NCI-H2171 treated with DMSO at 0.1 percent for 48 hours (cell line): Measurements from ENCODE around the gene RFXAP.
"Not testable (repeated sequence)": the region's sequence is repeated elsewhere in the genome, so short reads cannot be mapped to it uniquely, and the experiment has no call there.

ENCODE experiments used
- DNase-seq: peaks from one replicate; lab custom pipeline; 2025; lab: John Stamatoyannopoulos, UW

The RFXAP gene, protein sequence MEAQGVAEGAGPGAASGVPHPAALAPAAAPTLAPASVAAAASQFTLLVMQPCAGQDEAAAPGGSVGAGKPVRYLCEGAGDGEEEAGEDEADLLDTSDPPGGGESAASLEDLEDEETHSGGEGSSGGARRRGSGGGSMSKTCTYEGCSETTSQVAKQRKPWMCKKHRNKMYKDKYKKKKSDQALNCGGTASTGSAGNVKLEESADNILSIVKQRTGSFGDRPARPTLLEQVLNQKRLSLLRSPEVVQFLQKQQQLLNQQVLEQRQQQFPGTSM

DNA sequence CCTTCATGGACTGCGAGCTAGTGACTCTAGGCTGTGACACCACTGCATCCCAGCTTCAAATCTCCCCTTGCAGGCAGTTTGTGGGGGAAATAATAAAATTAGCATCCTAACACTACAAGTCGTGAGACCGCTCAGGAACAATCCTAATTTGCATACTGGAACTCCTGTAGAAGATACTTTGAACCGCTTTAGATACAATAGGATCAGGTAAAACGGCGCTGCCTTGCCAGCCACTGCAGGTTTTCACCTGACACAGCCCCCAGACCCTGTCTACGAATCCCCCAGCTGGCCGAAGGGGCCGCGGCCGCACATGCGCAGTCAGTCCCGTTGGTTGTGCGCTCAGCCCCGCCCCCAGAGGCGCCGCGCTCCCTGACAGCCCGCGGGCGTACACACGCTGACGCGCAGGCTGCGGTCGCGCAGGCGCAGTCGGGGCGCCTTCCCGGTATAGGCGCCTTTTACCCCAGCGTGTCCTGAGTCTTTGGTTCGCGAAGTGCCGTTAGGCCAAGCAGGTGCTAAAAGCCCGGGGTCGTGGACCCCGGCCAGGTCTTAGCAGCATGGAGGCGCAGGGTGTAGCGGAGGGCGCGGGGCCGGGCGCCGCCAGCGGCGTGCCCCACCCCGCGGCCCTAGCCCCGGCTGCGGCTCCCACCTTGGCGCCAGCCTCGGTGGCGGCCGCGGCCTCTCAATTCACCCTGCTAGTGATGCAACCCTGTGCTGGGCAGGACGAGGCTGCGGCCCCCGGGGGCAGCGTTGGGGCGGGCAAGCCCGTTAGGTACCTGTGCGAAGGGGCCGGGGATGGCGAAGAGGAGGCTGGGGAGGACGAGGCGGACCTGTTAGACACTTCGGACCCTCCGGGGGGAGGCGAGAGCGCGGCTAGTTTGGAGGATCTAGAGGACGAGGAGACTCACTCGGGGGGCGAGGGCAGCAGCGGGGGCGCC lies at the start of gene RFXAP:
Gene RFXAP, plus strand, starts transcription at position 419 of the 935 bp plus-strand sequence. Its CDS starts 136 bp downstream, at position 555.
- peak; percentile 64 for DNase-seq

DNA sequence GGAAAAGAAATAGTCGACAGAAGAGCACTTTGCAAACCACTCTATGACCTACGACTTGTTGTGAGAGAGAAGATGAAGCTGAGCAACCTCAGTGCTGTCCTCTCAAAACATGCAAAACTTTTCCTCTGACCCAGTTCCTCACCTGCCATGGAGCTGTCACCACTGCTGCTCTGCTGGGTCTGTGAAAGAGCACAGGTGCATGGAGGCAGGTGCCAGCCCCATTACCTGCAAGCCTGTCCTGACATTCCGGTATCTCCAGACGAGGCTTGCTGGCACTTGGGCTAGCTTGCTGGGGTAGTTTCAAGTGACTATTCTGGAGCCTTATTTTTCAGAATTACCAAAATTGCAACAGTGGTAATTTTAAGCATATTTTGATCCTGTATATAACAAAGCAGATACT lies 49.5 kb upstream of the RFXAP start:
- DNase-seq, result no peak

DNA sequence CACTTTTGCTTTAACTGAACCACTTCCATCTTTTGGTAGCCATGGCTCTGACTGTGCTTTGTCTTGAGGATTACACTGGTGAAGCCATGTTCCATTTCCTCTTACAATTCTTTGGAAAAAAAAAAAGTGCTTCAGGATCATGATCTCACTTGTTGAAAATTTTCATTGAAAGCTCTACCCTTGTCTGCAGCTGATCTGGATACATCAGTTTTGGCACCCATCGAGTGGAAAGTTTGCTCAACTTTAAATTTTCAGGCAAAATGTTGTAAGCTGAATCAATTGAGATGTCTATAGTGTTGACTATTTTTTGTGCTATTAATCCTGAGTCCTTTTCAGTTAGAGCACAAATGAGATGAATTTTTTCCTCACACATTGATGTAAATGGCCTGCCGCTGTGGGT lies 48.3 kb upstream of the RFXAP start:
- no peak for DNase-seq

DNA sequence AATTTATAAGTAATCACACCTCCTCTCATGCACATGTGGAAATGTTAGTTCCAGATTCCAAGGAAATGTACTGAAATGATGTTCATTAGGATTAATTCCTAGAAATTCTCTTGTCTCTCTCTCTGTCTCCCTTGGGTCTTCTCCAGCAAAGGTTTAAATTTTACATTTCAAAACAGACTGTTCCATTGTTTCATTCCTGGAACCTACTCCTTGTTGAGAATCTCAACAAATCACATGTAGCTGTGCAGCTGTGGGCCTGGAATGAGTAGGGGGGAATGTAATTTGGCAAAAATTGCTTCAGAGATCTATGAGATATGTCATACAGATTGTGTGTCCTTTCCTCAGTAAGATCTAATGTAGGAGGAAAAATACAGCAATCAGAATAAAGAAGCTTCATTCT lies 46.2 kb upstream of the RFXAP start:
- no peak for DNase-seq

DNA sequence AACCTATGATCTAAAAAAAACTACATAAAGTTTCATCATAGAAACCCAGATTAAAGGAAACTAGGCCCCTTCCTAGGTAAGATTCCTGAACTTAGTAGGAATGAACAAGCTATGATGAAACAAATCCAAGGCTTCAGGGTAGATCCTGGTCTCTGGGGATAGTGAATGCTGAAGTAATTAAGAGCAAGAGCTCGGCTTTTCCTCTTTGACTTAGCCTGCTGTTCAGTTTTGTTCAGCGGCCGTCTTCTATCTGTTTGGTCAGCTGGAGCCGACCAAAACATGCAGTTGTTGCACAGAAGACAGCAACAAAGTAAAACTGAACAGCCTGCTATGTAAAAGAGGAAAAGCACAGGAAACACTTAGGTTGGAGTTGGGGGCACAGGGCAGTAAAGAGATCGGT lies 44.1 kb upstream of the RFXAP start:
- no peak for DNase-seq

DNA sequence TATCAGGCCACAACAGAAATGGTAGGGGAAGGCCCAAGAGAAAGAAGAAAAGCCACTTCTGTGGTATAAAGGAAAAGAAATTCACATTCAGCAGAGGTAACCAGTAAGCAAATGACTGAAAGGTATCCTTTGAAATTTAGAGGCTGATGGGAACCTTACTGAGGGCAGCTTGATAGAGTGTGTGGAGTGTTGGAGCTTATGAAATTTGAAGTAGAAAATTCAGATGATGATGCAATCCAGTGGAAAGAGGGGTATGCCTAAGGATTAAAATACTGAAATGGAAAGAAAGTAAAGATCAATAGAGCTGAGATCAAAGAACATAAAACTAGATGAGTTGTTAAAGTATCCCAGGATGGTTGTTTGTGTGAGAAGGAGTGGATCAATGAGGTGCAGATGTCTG lies 42.8 kb upstream of the RFXAP start:
- DNase-seq, result no peak

DNA sequence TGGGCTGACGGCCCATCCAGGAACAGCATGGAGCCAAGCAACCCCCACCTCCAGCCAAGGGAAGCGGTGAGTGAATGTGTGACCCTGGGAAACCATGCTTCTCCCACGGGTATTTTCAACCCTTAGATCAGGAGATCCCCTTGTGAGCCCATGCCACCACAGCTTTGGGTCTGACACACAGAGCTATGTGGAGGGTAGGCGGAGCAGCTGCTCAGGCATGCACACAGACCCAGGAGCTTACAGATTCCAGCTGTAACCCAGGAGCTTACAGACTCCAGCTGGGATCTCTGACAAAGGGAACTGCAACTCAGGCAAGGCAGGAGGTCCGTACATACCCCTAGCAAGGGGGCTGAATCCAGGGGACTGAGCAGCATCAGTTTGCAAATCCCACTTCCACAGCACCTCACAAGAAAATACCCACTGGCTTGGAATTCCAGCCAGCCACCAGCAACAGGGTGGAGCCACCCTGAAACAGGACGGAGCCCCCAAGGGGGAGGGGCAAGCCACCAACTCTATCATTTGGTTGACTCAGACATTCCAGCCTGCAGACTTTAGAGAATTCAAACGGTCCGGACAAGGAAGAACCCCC lies 40.8 kb upstream of the RFXAP start:
- DNase-seq, result no peak

DNA sequence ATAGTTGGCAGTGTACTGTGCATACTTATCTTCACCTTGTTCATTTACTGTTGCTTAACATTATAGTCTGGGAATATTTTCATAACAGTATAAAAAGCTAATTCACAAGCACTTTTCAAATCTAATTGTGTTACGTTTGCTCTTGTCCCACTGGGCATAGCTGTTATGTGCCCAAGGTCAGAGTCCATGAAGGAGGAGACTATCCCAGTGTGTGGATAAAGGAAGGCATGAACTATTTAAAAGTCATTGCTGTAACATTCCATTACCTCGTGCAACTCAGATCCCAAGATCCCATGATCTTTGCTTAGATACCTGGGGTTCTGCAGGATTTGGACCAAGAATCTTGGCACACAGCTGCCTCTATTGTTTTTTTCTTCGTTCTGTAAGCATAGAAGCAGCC lies 35.1 kb upstream of the RFXAP start:
- DNase-seq, result no peak

DNA sequence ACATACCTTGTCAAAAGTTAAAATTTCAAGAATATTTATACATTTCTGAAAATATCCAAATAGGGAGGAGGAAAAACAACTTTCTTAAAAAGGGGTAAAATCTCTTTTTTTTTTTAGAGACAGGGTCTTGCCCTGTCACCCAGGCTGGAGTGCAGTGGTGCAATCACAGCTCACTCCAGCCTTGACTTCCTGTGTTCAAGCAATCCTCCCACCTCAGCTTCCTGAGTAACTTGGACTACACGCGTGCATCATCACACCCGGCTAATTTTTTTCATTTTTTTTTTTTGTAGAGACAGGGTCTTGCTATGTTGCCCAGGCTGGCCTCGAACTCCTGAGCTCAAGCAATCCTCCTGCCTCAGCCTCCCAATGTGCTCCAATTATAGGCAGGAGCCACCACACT lies 32.8 kb upstream of the RFXAP start:
- not testable (repeated sequence) for DNase-seq

DNA sequence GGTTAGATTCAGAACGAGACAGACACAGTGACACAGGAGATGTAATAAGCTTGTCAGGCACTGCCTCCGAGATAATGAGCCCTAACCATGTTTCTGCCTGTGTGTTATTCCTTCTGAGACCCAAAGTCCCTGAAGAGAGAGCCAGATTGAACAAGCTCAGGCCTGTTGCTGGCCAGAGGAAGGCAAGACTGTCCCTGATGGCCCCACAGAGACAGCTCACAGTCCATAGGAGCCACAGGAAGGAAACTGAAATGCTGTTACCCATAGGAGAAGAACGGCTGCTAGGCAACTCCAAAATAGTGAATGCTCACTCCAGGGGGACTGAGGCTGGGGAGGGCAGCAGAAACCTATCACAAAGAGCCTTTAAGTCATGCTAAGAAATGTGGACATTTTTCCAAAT lies 31.8 kb upstream of the RFXAP start:
- no peak for DNase-seq

DNA sequence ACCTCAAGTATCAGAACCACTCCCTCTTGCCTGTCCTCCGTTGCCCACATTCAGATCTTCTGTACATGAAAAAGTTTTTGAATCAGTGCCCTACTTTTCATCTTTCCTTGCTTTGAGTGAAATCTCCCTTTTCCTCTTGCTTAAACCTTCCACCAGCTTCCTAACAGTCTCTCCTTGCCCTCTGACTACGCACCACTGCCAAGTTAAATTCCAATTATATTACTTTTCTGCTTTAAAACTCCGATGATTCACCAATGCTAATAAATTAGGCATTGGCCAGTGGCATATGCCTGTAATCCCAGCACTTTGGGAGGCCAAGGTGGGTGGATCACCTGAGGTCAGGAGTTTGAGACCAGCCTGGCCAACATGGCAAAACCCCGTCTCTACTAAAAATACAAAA lies 30.7 kb upstream of the RFXAP start:
- no peak for DNase-seq

DNA sequence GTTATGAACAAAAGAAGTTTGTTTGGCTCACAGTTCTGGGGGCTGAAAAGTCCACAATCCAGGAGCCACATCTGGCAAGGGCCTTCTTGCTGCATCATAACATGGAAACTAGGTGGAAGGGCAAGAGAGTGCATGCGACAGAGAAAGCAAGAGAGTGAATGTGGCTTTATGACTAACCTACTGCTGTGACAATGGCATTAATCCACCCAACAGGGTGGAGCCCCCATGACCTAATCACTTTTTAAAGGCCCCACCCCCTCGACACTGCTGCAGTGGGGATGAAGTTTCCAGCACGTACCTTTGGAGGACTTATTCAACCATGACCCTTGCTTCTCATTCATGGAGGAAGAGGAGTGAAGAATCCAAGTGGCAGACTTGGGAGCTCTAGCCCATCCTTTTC lies 30.0 kb upstream of the RFXAP start:
- no peak for DNase-seq

DNA sequence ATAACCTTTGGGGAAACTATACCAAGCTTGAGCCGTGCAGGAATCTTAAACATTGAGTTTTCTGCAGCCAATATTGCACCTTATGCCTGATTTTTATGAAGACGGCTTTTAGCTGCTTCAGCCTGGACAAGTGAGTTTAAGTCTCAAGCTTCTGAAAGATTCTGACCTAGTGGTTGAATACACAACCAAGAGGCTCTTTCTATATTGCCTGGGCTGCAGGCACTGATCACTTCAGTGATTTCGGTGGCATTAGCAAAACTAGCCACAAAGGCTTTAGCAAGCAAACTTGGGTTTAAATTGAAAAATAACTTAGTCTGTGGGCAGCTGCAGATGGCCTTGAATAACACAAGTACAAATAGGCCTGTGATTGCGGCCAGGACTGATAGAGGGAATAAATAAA lies 29.3 kb upstream of the RFXAP start:
- DNase-seq, result no peak

DNA sequence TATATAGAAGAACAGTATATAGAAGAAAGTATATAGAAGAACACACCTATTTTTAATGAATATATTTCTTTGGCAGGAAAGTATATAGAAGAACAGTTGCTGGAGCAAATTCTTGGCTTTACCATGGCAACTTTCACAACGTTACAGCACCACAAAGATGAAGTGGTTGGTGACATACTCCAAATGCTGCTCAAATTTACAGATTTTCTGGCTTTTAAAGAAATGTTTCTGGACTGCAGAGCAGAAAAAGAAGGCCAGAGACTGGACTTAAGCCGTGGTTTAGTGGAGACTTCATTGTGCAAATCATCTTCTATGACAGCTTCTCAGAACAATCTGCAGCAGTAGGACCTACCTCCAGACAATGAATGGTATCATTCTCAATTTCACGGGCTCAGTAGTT lies 24.3 kb upstream of the RFXAP start:
- no peak for DNase-seq

DNA sequence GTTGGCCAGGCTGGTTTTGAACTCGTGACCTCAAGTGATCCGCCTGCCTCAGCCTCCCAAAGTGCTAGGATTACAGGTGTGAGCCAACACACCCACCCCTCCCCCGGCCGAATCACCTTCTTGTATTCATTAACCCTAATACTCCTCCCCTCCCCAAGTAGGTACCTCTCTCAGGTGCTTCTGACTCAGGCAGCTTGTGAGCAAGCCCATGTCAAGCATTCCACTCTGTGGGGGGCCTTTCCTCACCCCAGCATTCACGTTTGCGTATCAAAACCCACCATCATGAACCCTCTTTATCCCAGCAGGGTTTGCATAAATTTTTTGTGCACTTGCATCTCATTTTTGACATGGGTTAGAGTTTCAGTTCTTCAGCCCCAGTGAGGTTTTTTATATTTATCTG lies 23.6 kb upstream of the RFXAP start:
- DNase-seq, result no peak

DNA sequence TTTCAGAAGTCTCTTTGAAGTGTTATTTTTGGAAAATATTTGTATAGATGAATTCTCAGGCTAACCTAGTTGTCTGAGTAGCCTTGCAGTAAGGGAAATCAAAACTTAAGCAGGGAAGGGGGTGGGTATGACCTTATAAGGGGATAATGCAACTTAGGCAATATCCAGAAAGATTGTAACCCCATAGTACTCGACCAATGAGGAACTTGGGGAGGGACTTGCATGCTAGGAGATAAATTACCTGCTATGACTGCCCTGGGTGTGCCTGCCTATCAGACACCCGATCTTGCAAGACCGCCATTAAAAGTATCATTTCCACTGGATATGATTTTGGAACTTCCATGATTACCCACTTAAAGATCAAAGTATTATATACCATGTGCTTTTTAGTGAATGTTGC lies 23.0 kb upstream of the RFXAP start:
- no peak for DNase-seq

DNA sequence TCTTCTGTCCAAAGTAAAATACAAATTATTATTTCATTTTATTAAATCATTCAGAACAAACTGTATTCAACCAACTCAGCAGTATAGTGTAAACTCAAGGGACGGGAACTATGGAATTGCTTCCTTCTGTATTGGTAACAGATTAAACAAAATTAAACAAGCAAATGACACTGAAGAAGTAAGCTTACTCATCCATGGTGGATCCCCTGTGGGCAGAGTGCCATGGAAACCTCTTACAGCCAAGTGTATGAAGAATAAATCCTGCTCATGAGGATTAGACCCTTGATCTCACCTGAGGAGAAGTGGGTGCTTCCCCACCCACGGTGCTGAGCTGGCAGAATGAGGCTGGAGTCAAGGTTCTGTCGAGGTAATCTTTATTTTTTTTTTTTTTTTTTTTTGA lies 18.0 kb upstream of the RFXAP start:
- DNase-seq, result no peak

DNA sequence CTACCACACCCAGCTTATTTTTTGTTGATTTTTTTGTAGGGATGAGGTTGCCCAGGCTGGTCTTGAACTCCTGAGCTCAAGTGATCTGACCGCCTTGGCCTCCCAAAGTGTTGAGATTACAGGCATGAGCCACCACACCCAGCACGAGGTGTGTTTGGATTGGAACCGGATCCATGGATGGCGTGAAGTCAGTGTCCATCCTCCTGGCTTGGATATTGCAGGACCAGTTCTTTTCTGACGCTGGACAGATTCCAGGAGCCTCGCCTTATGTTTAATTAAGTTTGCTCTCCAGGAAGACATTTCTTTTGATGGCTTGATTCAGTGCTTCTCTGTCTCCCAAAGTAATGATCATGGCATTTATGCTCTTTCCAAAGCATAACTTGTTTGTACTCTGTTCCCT lies 14.4 kb upstream of the RFXAP start:
- no peak for DNase-seq

DNA sequence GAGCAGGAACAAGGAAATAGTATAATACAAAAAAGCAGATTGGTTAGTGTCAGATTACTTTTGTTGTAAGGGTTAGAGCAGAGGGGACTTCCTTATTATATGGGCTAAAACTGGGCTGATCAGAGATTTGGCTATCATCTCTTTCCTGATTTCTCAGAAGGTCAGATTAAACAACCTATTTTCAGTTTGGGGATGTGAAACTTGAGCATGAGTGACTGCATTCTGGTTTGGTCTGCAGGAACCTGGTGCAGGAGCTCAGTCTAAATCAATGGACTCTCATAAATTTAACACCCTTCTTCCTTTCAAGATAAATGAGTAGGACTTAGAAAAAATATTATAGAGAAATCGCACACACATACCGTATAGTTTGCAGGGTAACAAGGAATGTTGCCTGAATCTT lies 12.9 kb upstream of the RFXAP start:
- DNase-seq, result no peak

DNA sequence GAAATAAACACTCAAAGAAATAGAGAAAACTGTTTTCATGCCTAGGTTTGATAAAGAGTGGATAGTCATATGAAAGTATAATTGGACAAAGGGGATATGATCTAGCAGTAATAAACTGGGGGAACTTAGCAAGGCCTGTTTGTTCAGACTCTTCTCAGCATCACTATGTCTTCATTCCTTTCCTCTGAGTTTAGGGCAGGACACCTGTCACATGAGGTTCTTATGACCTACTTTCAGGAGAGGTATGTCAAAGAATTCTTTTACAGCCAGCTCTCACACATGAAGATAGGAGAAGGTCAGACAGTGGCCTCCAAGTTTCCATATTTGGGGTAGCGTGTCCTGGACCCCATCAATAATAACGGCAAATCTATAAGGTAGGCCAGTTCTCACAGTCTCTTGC lies 11.4 kb upstream of the RFXAP start:
- no peak for DNase-seq

DNA sequence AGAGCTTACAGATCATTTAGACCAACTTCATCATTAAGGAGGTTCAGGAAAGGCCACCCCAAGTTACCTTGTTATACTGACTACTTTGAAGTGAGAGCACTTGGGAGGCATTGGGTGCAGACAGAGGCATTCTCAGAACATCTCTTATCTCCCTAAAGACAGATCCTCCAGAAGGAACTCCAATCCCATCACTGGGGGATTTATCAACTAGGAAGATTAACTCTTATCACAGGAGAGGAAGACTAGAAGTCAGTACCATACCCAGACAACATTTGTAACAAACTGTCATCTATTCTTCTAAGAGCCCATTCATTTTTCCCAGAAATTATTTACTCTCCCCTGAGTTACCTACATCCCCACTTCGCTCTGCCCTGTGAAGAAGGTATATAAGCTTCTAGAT lies 5.8 kb upstream of the RFXAP start:
- no peak for DNase-seq

DNA sequence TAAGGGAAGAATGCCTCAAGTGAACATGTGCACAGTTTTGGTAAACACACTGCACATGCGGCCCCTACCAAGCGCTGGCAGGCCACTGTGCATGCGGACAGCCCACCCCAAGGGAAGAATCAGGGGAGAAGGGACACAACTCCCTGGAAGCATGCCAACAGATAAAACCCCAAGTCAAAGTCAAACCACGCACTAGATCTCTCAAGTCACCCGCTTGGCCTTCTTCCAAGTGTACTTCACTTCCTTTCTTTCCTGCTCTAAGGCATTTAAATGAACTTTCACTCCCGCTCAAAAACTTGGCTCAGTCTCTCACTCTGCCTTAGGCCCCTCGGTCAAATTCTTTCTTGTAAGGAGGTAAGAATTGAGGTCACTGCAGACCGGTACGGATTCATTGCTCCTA lies 4.6 kb upstream of the RFXAP start:
- no peak for DNase-seq

DNA sequence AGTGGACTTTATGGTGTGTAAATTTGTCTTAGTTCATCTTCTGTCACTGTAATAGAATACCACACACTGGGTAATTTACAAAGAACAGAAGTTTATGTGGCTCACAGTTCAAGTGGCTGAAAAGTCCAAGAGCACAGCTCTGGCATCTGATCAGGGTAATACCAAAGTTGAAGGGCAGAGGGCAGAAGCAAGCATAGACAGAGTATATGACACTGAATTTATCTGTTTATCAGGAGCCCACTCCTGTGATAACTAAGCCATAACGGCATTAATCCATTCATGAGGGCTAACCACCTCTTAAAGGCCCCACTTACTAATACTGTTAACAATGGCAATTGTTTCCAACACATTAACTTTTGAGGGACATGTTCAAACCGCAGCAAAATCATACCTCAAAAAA lies 4.0 kb upstream of the RFXAP start:
- DNase-seq, result peak; percentile 1
